ENCODE measurements around the gene FAM181A.
A peak's percentile ranks its signal among the peaks of the same experiment; 100 is the strongest.

- TF ChIP-seq, protein P1, sequence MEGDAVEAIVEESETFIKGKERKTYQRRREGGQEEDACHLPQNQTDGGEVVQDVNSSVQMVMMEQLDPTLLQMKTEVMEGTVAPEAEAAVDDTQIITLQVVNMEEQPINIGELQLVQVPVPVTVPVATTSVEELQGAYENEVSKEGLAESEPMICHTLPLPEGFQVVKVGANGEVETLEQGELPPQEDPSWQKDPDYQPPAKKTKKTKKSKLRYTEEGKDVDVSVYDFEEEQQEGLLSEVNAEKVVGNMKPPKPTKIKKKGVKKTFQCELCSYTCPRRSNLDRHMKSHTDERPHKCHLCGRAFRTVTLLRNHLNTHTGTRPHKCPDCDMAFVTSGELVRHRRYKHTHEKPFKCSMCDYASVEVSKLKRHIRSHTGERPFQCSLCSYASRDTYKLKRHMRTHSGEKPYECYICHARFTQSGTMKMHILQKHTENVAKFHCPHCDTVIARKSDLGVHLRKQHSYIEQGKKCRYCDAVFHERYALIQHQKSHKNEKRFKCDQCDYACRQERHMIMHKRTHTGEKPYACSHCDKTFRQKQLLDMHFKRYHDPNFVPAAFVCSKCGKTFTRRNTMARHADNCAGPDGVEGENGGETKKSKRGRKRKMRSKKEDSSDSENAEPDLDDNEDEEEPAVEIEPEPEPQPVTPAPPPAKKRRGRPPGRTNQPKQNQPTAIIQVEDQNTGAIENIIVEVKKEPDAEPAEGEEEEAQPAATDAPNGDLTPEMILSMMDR (IDR thresholded peaks at IDR 0.05; ENCODE audit: borderline replicate concordance, extremely low read depth, low read length, poor library complexity, severe bottlenecking) = peak; percentile 62
- TF ChIP-seq EZH2 (IDR thresholded peaks at IDR 0.05; ENCODE audit: borderline replicate concordance, low read depth, low read length, severe bottlenecking) = no peak
These were observed 9.1 kb downstream of the FAM181A start for GRCh38 chr14:93936245-93936644.

Data from DND-41 (cell line).